ENCODE data around the gene SLC22A23.

GRCh38 chr6:3457710-3458602 is 1.1 kb upstream of the SLC22A23 start:
- TF ChIP-seq CTCF (IDR thresholded peaks at IDR 0.05) (no peak), POLR2A (IDR thresholded peaks at IDR 0.05) (no peak), POLR2AphosphoS5 (IDR thresholded peaks at IDR 0.05) (peak; percentile 79)
